Measurements from ENCODE around the gene AP3M1.
"Not testable (repeated sequence)": the region's sequence is repeated elsewhere in the genome, so short reads cannot be mapped to it uniquely, and the experiment has no call there.

The AP3M1 gene, protein sequence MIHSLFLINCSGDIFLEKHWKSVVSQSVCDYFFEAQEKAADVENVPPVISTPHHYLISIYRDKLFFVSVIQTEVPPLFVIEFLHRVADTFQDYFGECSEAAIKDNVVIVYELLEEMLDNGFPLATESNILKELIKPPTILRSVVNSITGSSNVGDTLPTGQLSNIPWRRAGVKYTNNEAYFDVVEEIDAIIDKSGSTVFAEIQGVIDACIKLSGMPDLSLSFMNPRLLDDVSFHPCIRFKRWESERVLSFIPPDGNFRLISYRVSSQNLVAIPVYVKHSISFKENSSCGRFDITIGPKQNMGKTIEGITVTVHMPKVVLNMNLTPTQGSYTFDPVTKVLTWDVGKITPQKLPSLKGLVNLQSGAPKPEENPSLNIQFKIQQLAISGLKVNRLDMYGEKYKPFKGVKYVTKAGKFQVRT

DNA sequence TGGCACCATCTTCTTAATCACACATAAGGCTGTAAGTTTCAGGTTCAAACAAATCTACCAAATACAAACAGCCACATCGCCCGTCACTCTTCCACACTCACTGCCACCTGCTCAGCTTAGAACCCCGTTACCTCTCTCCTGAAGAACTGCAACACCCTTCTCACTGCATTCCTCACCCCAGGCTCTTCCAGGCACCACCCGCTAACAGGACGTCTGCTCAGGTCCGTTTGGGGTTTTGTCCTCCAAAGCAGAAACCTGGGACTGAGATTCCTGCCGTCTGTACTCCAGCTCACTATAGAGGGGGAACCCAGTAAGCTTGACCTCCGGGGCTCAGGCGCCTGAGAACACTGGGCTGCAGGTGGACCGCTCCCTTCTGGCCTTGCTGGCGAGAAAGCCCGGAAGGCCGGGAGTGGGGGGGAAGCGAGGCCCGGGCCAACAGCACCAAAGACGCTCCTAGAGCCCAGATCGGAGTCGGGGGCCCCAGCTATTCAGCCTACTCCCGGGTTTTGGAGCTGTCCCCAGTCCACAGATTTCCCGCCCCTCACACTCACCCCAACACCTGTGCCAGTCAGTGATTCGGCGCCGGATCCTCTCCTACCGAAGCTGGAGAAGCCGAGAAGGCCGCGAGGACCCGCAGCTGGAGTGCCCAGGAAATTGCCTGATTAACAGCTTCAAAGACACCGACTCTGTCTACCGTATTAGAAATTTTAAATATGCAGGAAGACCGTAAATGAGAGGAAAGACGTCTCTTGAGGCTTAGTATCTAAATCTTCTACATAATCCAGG, at the start of gene AP3M1:
Gene AP3M1 (minus strand): TSS at position 625 of the 786 bp plus-strand sequence. CDS start 12,449 bp downstream, outside the sequence.
- peak within 1 kb of the TSS; percentile 97 for H3K4me3 ChIP-seq (ENCODE audit: low read length)
- no peak for TF ChIP-seq ZNF274 (IDR thresholded peaks at IDR 0.05; ENCODE audit: low read depth, low read length)

DNA sequence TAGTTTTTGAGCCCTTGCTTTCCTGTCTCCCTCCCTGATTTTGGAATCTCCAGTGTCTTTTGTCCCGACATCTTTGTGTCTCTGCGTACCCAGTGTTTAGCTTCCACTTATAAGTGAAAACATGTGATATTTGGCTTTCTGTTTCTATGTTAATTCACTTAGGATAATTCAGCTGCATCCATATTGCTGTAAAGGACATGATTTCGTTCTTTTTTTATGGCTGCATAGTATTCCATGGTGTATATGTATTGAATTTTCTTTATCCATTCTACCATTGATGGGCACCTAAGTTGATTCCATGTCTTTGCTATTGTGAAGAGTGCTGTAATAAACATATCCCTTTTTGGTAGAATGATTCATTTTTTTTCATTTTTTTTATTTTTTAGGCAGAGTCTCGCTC, 48.7 kb upstream of the AP3M1 start:
- TF ChIP-seq ZNF274 (IDR thresholded peaks at IDR 0.05; ENCODE audit: low read depth, low read length): no peak
- no peak overlapping the region for H3K4me3 ChIP-seq (ENCODE audit: low read length)

DNA sequence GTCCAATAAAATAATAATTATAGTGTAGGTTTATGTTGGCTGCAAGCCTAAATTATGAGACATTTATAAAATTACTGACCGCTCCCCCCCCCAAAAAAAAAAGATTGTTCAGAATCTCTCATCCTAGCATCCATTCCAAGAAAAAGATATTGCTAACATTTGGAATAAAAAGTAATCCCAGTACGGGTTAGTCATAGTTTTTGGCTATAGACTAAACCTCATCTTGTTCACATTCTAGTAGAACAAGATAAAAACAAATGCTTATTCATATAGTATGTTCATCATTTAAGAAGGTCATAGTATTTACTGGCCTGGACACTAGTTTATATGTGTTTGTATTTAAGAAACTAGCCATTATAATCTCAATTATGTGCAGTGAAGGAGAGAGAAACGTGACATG, 44.4 kb upstream of the AP3M1 start:
- H3K4me3 ChIP-seq (ENCODE audit: low read length): no peak overlapping the region
- TF ChIP-seq ZNF274 (IDR thresholded peaks at IDR 0.05; ENCODE audit: low read depth, low read length): no peak

DNA sequence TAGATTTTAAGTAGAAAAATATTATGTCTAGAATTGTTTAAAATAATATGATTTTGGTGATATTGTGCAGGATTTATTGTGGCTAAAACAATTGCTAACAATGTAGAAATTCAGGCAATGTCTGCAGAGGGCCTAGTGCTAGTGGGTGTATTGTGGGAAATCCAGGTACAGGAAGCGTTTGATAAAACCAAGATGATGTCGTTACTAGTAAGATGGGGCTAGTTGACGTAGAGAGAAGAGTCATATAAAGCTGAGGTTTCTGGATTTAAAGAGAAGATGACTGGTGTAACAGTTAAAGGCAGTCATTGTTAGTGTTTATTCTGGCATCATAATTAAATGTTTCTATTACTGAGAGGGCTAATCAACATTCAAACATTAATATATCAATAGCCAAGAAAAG, 43.9 kb upstream of the AP3M1 start:
- no peak for TF ChIP-seq ZNF274 (IDR thresholded peaks at IDR 0.05; ENCODE audit: low read depth, low read length)
- no peak overlapping the region for H3K4me3 ChIP-seq (ENCODE audit: low read length)

DNA sequence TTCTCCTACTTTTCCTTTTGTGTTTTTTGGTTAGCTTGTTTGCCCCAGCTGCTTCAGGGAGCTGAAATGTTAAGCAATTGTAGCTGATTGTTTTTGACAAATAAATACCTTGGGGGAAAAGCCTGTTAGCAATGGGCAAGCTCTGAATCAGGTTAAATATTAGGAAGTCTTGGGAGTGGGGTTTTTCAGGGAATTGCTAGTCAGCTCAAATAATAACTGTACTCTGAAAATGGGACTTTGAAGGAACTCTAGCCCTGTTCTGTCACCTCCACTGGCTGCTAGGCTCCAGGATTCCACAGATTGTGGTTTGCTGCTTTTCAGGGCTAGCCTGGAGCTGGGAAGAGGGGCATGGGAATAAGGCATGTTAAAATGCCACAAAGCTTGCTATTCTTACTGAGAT, 39.9 kb upstream of the AP3M1 start:
- TF ChIP-seq ZNF274 (IDR thresholded peaks at IDR 0.05; ENCODE audit: low read depth, low read length): no peak
- H3K4me3 ChIP-seq (ENCODE audit: low read length): peak overlapping the region; percentile 52

DNA sequence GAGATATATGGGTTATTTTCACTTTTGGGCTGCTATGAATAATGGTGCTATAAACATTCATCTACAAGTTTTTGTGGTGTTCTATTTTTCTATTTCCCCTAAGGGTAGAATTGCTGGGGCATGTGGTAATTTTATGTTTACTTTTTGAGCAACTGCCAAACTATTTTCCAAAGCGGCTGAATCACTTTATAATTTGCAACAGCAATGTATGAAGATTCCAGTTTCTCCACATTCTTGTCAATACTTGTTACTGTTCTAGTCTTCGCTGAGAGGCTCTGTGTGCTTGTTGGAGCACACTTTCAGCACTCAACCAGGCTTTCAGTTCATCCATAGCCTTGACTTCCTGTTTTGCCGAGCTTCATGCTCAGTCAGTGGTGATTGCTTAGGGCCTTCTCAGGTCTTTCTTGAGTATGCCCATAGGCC, 39.4 kb upstream of the AP3M1 start:
- TF ChIP-seq ZNF274 (IDR thresholded peaks at IDR 0.05; ENCODE audit: low read depth, low read length): no peak
- H3K4me3 ChIP-seq (ENCODE audit: low read length): peak overlapping the region; percentile 52

DNA sequence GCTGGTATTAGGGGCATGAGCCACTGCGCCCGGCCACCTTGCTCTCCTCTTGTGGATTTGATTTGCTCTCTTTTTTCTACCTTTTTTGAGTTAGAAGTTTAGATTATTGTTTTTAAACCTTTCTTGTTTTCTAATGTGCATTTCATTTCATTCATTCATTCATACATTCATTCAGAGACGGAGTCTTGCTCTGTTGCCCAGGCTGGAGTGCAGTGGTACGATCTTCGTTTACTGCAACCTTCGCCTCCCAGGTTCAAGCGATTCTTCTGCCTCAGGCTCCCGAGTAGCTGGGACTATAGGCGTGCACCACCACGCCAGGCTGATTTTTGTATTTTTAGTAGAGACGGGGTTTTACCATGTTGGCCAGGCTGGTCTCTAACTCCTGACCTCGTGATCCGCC, 38.0 kb upstream of the AP3M1 start:
- H3K4me3 ChIP-seq (ENCODE audit: low read length): not testable (repeated sequence)

DNA sequence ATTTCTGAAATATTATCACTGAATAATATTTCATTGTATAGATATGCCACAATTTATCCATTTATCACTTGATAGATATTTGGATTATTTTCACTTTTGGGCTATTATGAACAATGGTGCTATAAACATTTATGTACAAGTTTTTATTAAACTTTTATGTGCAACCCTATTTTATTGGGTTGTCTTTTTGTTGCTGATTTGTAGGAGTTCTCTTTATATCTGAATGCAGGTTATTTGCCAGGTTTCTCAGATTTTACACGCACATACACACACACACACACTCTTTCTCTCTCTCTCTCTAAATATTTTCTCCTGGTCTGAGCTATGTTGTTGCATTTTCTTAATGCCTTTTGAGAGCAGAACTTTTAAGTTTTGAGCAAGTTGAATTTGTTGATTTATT, 36.6 kb upstream of the AP3M1 start:
- TF ChIP-seq ZNF274 (IDR thresholded peaks at IDR 0.05; ENCODE audit: low read depth, low read length): no peak

DNA sequence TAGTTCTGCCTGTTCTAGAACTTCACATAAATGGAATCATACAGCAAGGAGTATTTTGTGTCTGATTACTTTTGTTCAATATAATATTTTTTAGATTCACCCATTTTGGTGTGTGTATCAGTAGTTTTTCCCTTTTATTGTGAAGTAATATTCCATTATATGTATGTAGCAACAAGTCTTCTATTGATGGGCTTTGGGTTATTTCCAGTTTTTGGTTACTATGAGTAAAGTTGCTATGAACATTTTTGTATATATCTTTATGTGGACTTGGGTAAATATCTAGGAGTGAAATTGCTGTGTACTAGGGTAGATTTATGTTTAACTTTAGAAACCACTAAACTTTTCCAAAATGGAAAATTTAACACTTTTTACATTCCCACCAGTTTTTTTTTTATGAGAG, 36.0 kb upstream of the AP3M1 start:
- TF ChIP-seq ZNF274 (IDR thresholded peaks at IDR 0.05; ENCODE audit: low read depth, low read length): no peak

More for the DNA sequence above, 36.6 kb upstream of the AP3M1 start:
- H3K4me3 ChIP-seq (ENCODE audit: low read length): no peak overlapping the region

DNA sequence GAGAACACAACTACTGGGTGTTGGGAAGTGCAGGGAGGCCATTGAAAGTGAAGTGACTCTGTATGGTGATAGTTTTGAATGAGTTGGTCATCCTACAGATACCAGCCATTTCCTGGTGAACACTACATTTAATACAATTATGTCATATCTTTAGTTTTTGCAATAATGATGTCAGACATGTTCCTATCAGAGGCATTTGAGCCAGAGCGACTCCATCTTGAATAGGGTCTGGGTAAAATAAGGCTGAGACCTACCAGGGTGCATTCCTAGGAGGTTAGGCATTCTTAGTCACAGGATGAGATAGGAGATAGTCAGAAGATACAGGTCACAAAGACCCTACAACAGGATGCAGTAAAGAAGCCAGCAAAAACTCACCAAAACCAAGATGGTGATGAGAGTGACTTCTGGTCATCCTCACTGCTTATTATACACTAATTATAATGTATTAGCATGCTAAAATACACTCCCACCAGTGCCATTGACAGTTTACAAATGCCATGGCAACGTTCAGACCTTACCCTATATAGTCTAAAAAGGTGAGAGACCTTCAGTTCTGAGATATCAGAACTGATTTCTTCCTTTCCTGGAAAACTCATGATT, 28.6 kb upstream of the AP3M1 start:
- no peak for TF ChIP-seq ZNF274 (IDR thresholded peaks at IDR 0.05; ENCODE audit: low read depth, low read length)
- H3K4me3 ChIP-seq (ENCODE audit: low read length): no peak overlapping the region

More for the DNA sequence above, 36.0 kb upstream of the AP3M1 start:
- no peak overlapping the region for H3K4me3 ChIP-seq (ENCODE audit: low read length)

DNA sequence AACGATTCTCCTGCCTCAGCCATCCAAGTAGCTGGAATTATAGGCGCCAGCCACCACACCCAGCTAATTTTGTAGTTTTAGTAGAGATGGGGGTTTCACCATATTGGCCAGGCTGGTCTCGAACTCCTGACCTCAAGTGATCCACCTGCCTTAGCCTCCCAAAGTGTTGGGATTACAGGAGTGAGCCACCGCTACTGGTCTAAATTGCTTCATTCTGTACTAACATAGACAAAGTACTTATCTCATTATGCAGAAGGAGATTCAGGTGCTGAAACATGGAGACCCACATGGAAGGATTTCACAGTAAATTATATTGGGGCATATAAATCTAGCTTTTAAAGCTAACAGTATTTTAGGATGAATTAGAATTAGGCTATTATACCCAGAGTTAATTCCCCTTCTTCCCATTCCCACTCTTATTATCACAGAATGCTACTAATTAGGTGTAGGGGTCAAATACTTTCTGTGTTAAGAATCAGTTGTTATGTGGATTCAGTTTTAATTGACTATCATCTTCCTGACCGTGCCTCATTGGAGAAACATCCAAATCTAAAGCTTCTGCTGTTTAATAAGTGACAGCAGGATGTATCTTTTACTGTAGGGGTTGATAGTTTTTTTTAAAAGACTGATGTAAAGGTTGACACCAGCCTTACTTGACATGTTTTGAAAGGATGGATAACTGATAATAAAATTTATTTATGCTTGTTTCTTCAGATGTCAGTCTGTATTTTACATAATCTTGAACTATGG, 27.6 kb upstream of the AP3M1 start:
- H3K4me3 ChIP-seq (ENCODE audit: low read length): peak overlapping the region; percentile 51; the same call in 1 of the 2 replicates
- no peak for TF ChIP-seq ZNF274 (IDR thresholded peaks at IDR 0.05; ENCODE audit: low read depth, low read length)

DNA sequence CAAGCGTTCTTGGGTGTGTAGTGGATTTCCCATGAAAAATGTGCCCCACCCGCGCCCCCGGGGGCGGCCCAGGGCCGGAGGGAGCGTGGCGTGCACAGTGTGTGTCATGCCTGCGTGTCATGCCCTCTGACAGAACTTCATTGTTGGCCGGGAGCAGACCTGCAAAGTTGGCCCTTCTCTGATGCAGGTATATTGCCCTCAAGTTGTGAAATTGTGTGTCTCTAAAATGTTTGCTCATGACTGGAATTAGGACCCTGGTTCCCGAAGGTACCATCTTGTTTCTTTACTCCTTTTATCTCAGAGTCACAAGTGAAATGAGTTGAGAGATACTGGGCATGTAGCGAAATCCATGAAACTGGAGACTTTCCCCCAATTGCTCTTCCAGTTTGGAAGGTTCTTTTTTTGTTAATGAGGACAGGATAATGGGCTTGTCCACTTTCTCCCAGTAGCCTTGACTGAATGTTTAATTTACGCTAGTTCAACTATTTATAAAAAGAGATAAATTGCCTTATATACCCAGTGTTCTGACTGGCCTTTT, 26.6 kb upstream of the AP3M1 start:
- H3K4me3 ChIP-seq (ENCODE audit: low read length): peak overlapping the region; percentile 72
- no peak for TF ChIP-seq ZNF274 (IDR thresholded peaks at IDR 0.05; ENCODE audit: low read depth, low read length)

DNA sequence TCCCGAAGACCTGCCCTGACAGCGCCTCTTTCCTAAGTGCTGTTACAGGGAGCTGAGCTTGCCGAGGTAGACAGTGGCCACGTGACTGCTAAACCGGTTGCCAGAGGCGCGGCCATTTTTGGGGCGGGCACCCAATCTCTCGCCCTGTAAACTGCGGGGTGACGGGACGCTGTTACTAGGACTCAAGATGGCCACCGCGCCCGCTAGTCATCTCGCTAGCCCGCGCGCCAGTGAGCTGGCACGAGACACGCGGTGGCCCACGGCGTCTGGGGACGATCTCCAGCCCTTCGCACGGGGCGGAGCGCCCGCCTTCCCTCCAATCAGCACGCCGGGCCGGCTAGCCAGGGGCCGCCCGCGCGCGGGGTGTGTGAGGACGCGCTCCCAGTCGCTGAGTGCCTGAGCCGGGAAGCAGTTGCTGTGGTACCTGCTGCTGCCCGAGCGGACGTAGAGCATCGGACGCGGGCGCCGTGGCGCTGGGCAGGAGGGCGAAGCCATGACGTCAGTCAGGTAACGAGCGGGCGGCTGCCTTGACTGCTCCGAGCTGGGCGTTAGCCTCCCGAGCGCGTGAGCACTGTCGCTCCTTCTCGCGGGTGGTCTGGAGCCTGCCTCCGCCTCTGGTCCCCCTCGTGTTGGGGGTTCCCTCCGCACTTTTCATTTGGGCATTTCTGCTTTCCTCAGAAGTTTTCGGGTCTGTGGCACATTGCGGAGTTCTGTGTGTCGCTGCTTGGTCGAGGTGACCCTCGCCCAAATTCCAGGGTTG, 25.9 kb upstream of the AP3M1 start:
- H3K4me3 ChIP-seq (ENCODE audit: low read length): peak overlapping the region; percentile 72
- no peak for TF ChIP-seq ZNF274 (IDR thresholded peaks at IDR 0.05; ENCODE audit: low read depth, low read length)

Measured in GM08714 (cell line).